Duodenal mucosa (tissue), 2 donors: ENCODE data around the gene MYO1D.
"Not testable (repeated sequence)": the region's sequence is repeated elsewhere in the genome, so short reads cannot be mapped to it uniquely, and the experiment has no call there.

Experiments
- H3K27ac ChIP-seq: one replicate; pipeline ENCODE4 v1.7.0; 2013; ENCODE audit warnings: low read depth, low read length
- H3K27me3 ChIP-seq, 2 donors: one replicate each; pipeline ENCODE4 v1.7.0; 2013; ENCODE audit warnings: low read length in 2 of 2, control low read depth in 1 of 2; ENCODE audit not compliant: insufficient read depth in 2 of 2, control insufficient read depth in 1 of 2
- H3K36me3 ChIP-seq, 2 donors: one replicate each; pipeline ENCODE4 v1.7.0; 2013; ENCODE audit warnings: low read length in 2 of 2, control low read depth in 1 of 2; ENCODE audit not compliant: insufficient read depth in 2 of 2, control insufficient read depth in 1 of 2
- H3K4me1 ChIP-seq, 2 donors: one replicate each; pipeline ENCODE4 v1.7.0; 2013; ENCODE audit warnings: low read length in 2 of 2, control low read depth in 1 of 2; ENCODE audit not compliant: insufficient read depth in 2 of 2, control insufficient read depth in 1 of 2
- H3K4me3 ChIP-seq, 2 donors: one replicate each; pipeline ENCODE4 v1.7.0; 2013; ENCODE audit warnings: low read length in 2 of 2, low read depth in 1 of 2
- H3K9ac ChIP-seq, 2 donors: one replicate each; pipeline ENCODE4 v1.7.0; 2013; ENCODE audit warnings: low read length in 2 of 2, low read depth in 1 of 2
- H3K9me3 ChIP-seq, 2 donors: one replicate each; pipeline ENCODE4 v1.7.0; 2013; ENCODE audit warnings: low read length in 2 of 2, control low read depth in 1 of 2; ENCODE audit not compliant: control insufficient read depth in 1 of 2

Gene MYO1D

GRCh38 chr17:32458371-32458770 is 418.6 kb downstream of the MYO1D start:
- H3K4me3 ChIP-seq = no peak overlapping the region
- no peaks in the 10 kb centered on the region for H3K4me1 ChIP-seq
- no peaks in the 10 kb centered on the region for H3K27me3 ChIP-seq
- no peaks in the 10 kb centered on the region for H3K9me3 ChIP-seq
- H3K9ac ChIP-seq = no peak overlapping the region
- peaks cover 30 to 68% of the 10 kb centered on the region in 2 donors for H3K36me3 ChIP-seq
- no peak overlapping the region for H3K27ac ChIP-seq

DNA sequence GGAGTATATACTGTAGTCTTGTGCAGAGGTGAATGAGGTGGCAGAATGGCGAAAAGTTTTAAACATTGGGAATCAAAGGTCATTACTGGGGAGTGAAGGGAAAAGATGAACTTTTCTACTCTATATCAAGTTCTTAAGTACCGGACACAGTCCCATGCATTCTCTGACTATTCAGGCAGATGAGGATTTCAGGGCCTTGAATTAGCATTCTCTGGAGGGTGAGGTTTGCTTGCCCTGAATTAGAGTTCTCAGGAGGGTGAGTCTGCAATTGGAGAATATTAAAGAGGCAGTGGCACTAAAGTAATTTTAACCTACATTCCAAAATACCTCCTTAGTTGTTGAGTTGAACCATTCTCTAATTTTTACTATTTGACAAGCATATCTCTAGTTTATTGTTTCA is 423.6 kb downstream of the MYO1D start:
- Histone ChIP-seq H3K9me3 (no peaks in the 10 kb centered on the region), H3K36me3 (peaks cover 30 to 63% of the 10 kb centered on the region in 2 donors), H3K27ac (no peak overlapping the region), H3K4me1 (no peaks in the 10 kb centered on the region), H3K27me3 (no peaks in the 10 kb centered on the region), H3K4me3 (no peak overlapping the region), H3K9ac (no peak overlapping the region)

- Histone ChIP-seq H3K4me3 (no peak overlapping the region), H3K4me1 (peaks cover 3% of the 10 kb centered on the region in 2 donors), H3K9me3 (no peaks in the 10 kb centered on the region), H3K9ac (no peak overlapping the region), H3K27ac (no peak overlapping the region), H3K36me3 (peaks cover 26 to 63% of the 10 kb centered on the region in 2 donors), H3K27me3 (no peaks in the 10 kb centered on the region)
Observed at GRCh38 chr17:32452281-32452680, 424.6 kb downstream of the MYO1D start.

DNA sequence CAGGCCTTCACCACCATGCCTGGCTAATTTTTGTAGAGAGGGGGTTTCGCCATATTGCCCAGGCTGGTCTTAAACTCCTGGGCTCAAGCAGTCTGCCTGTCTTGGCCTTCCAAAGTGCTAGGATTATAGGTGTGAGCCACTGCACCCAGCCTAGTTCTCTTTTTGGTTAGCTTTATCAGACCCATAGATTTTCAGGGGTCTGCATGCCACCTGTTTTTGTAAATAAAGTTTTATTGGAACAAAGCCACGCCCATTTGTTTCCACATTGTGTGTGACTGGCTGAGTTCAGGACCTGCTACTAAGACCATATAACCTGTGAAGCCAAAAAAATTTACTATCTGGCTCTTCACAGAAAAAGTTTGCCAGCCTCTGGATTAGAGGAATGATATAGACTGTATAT is 425.0 kb downstream of the MYO1D start:
- Histone ChIP-seq H3K4me3 (no peak overlapping the region), H3K9ac (no peak overlapping the region), H3K27ac (no peak overlapping the region), H3K27me3 (no peaks in the 10 kb centered on the region), H3K36me3 (peaks cover 26 to 59% of the 10 kb centered on the region in 2 donors), H3K9me3 (no peaks in the 10 kb centered on the region), H3K4me1 (peaks cover 7 to 8% of the 10 kb centered on the region in 2 donors)

GRCh38 chr17:32450379-32450778 is 426.5 kb downstream of the MYO1D start:
- H3K4me3 ChIP-seq, H3K9me3 ChIP-seq, H3K27me3 ChIP-seq, H3K9ac ChIP-seq, H3K27ac ChIP-seq: not testable (repeated sequence)
- H3K36me3 ChIP-seq = peaks cover 24 to 51% of the 10 kb centered on the region in 2 donors
- peaks cover 21 to 22% of the 10 kb centered on the region in 2 donors for H3K4me1 ChIP-seq

DNA sequence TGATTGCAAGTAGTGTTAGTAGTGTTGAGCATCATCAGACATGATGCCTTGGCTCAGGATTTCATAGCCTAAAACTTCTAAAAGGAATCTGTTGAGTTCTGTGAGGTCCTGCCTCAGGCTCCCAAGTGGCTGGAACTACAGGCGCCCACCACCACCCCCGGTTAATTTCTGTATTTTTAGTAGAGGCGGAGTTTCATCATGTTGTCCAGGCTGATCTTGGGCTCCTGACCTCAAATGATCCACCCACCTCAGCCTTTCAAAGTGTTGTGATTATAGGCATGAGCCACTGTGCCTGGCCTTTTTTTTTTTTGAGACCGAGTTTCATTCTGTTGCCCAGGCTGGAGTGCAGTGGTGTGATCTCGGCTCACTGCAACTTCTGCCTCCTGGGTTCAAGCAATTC is 427.0 kb downstream of the MYO1D start:
- peaks cover 20 to 47% of the 10 kb centered on the region in 2 donors for H3K36me3 ChIP-seq

GRCh38 chr17:32446949-32447348 is 430.0 kb downstream of the MYO1D start:
- H3K4me1 ChIP-seq = peaks cover 24 to 25% of the 10 kb centered on the region in 2 donors
- peaks cover 5 to 24% of the 10 kb centered on the region in 2 donors for H3K36me3 ChIP-seq
- no peaks in the 10 kb centered on the region for H3K9me3 ChIP-seq
- H3K27ac ChIP-seq = no peak overlapping the region
- H3K4me3 ChIP-seq = no peak overlapping the region
- H3K27me3 ChIP-seq = no peaks in the 10 kb centered on the region
- no peak overlapping the region for H3K9ac ChIP-seq

More for the DNA sequence above, 427.0 kb downstream of the MYO1D start:
- no peak overlapping the region for H3K27ac ChIP-seq
- H3K27me3 ChIP-seq = no peaks in the 10 kb centered on the region
- peaks cover 24 to 25% of the 10 kb centered on the region in 2 donors for H3K4me1 ChIP-seq
- no peak overlapping the region for H3K9ac ChIP-seq
- no peak overlapping the region for H3K4me3 ChIP-seq
- H3K9me3 ChIP-seq = no peaks in the 10 kb centered on the region

GRCh38 chr17:32445971-32446370 is 431.0 kb downstream of the MYO1D start:
- H3K4me3 ChIP-seq = peak overlapping the region; percentile 86 to 96
- H3K4me1 ChIP-seq = peaks cover 24 to 25% of the 10 kb centered on the region in 2 donors
- no peaks in the 10 kb centered on the region for H3K27me3 ChIP-seq
- no peak overlapping the region for H3K9ac ChIP-seq
- no peak overlapping the region for H3K27ac ChIP-seq
- no peaks in the 10 kb centered on the region for H3K9me3 ChIP-seq
- H3K36me3 ChIP-seq = peaks cover 5 to 24% of the 10 kb centered on the region in 2 donors

DNA sequence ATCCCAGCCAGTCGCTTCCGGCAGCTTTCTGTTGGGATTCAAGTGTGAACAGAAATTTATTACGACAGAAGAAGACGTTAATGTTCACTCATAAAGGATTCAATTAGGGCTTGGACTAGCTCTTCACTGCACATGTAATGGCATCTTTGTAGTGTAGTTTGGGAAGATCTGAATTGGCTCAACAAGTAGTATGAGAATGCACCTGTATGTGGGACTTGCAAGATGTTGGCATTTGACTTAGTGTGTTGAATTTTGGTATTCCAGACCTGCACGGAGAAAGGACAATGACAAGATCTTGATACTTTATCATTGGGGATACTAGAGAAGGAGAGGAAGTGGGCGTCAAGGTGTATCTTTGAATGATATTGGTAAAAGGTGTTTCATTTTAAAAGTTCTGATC is 431.4 kb downstream of the MYO1D start:
- Histone ChIP-seq H3K9ac (peak overlapping the region; percentile 78 to 88), H3K4me1 (peaks cover 24 to 25% of the 10 kb centered on the region in 2 donors)

DNA sequence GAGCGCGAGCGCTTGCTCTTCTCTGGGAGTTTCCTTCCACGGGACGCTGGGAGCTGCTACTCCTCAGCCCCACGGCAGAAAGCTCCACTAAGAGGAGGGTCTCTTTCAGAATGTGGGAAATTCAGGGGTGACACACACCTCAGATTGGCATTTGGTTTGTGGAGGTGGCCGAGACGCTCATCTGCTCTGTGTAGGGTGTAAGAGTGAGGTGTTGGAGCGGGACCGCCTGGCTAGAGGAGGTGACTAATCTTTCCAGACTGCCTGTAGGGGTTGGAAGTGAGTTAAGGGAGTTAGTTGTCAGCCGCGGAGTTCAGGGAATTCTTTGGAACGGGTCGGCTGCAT is 431.9 kb downstream of the MYO1D start:
- H3K27ac ChIP-seq = no peak overlapping the region
- no peaks in the 10 kb centered on the region for H3K9me3 ChIP-seq

More for the DNA sequence above, 431.4 kb downstream of the MYO1D start:
- H3K4me3 ChIP-seq = peak overlapping the region; percentile 86 to 96
- no peak overlapping the region for H3K27ac ChIP-seq
- peaks cover 5 to 24% of the 10 kb centered on the region in 2 donors for H3K36me3 ChIP-seq
- no peaks in the 10 kb centered on the region for H3K27me3 ChIP-seq
- no peaks in the 10 kb centered on the region for H3K9me3 ChIP-seq

More for the DNA sequence above, 431.9 kb downstream of the MYO1D start:
- no peaks in the 10 kb centered on the region for H3K27me3 ChIP-seq
- H3K4me3 ChIP-seq = peak overlapping the region; percentile 86 to 96
- H3K4me1 ChIP-seq = peaks cover 24 to 25% of the 10 kb centered on the region in 2 donors
- H3K36me3 ChIP-seq = peaks cover 5 to 22% of the 10 kb centered on the region in 2 donors
- peak overlapping the region; percentile 78 to 88 for H3K9ac ChIP-seq
